AG04450 (cell line): ENCODE results near the gene BICD2. TPM values are rescaled to one million over a fixed set of nuclear protein-coding genes. Genes with fewer than 3 reads are reported as not detected.

ENCODE experiments used
- CTCF ChIA-PET: fragments of 300-600, 350-600 bp; formaldehyde crosslinking; extraction: SDS; loops from one replicate; lab custom pipeline; 2022; ENCODE audit warnings: antibody characterized with exemption, inconsistent platforms; lab: Charles Lee
- POLR2A ChIA-PET: fragments of 350-600 bp; formaldehyde crosslinking; extraction: SDS; loops from one replicate; lab custom pipeline; 2021; ENCODE audit warnings: antibody characterized with exemption, inconsistent platforms; lab: Yijun Ruan, JAX
- DNase-seq: peaks from one replicate; pipeline ENCODE4 v3.0.0-alpha.2; 2011; ENCODE audit warnings: low read depth, low spot score
- H3K27ac ChIP-seq: one replicate; pipeline ENCODE4 v1.5.1; 2012; ENCODE audit warnings: low read depth, low read length, control low read depth
- H3K27me3 ChIP-seq: one replicate; pipeline ENCODE4 v1.6.0; 2012; ENCODE audit warnings: low read length; ENCODE audit not compliant: control insufficient read depth, insufficient read depth
- H3K4me3 ChIP-seq: 2 replicates; pipeline ENCODE4 v1.5.1; 2011; ENCODE audit warnings: mild to moderate bottlenecking, low read depth, low read length, control low read depth
- H3K9me3 ChIP-seq: 2 replicates; pipeline ENCODE4 v1.5.1; 2012; ENCODE audit warnings: low read length; ENCODE audit not compliant: control insufficient read depth, insufficient read depth
- polyA plus RNA-seq: library from polyadenylated mRNA; depleted of rRNA; stranded (reverse); fragments of >200 nt; gene quantifications from 2 replicates; pipeline ENCODE4 v1.2.3, GENCODE V29; 2011
- TF ChIP-seq, protein P1 (sequence below): IDR thresholded peaks from 2 replicates; pipeline ENCODE4 v1.5.1; 2011; ENCODE audit warnings: low read depth, low read length, control low read depth, inconsistent platforms

BICD2 gene
- polyA plus RNA-seq, 1 experiment, result 11.2 TPM

DNA sequence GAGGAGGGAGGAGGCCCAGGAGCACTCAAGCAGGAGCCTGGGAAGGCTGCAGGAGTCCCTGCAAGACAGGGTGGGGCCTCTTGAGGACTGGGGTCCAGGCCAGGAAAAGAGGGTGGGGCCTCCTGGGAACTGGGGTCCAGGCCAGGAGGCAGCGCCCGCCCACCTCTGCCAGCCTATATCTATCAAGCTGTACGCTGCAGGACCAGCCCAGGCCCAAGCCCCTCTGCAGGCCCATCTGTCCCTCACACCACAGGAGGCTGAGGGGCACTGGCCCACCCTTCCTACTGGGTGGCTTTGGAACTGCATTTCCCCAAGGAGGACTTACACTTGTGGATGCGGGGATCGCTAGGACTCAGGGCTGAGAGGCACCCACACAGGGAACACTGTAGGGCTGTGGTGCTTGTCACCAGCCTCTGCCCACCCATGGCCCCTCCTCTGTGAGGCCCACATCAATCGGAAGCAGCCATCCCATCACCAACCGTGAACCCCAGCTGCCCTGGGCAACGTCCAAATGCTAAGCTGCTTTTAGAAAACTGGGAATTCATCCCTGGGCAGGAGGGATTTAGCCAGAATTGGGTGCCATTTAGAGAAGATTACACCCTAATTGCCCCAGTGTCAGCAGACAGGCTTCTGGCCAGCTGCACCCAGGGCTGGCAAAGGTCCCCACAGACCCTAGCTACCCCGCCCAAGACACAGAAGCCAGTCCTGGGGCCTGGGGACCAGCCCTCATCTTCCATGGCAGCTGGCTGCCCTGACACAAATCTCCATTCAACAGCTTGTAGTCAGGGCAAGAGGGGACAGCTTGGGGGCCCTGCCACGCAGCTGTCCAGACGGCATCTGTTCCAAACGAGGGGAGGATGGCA is 15.3 kb downstream of the BICD2 start:
- CTCF ChIA-PET, result interaction anchor here (1.1 kb wide), 1 partner anchor 16 kb away, joined by 4 read pairs; no protein-coding TSS in a partner anchor
- no peaks in the 10 kb centered on the region for H3K27me3 ChIP-seq
- H3K4me3 ChIP-seq, result no peak overlapping the region
- H3K27ac ChIP-seq, result no peak overlapping the region
- no peak for DNase-seq
- TF ChIP-seq, protein P1, sequence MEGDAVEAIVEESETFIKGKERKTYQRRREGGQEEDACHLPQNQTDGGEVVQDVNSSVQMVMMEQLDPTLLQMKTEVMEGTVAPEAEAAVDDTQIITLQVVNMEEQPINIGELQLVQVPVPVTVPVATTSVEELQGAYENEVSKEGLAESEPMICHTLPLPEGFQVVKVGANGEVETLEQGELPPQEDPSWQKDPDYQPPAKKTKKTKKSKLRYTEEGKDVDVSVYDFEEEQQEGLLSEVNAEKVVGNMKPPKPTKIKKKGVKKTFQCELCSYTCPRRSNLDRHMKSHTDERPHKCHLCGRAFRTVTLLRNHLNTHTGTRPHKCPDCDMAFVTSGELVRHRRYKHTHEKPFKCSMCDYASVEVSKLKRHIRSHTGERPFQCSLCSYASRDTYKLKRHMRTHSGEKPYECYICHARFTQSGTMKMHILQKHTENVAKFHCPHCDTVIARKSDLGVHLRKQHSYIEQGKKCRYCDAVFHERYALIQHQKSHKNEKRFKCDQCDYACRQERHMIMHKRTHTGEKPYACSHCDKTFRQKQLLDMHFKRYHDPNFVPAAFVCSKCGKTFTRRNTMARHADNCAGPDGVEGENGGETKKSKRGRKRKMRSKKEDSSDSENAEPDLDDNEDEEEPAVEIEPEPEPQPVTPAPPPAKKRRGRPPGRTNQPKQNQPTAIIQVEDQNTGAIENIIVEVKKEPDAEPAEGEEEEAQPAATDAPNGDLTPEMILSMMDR, result no peak
- POLR2A ChIA-PET, result no interaction called here
- no peaks in the 10 kb centered on the region; the same call in 1 of the 2 replicates for H3K9me3 ChIP-seq

DNA sequence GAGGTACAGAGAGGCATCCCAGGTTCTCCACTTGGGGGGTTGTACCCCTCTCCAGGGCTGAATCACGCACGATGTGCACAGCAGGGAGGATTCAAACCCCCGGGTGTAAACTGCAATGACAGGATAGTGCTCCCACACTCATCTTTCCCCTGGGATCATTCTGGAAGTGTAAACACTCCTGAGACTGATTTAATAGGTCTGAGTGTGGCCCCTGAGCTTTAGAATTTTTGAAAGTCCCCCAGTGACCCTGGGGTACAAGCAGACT is 16.5 kb downstream of the BICD2 start:
- H3K27me3 ChIP-seq, result no peaks in the 10 kb centered on the region
- DNase-seq, result no peak
- ChIA-PET CTCF (interaction anchor here (1.0 kb wide), 2 partner anchors 17 to 43 kb away, joined by 4 to 5 read pairs; partner anchors contain the start of gene BICD2), POLR2A (interaction anchor here (1.4 kb wide), 1 partner anchor 16 kb away, joined by 4 read pairs; the partner anchor contains the start of gene BICD2)
- H3K9me3 ChIP-seq, result no peaks in the 10 kb centered on the region; the same call in 1 of the 2 replicates
- H3K27ac ChIP-seq, result peak overlapping the region; percentile 65
- TF ChIP-seq, protein P1, result no peak
- no peak overlapping the region for H3K4me3 ChIP-seq

DNA sequence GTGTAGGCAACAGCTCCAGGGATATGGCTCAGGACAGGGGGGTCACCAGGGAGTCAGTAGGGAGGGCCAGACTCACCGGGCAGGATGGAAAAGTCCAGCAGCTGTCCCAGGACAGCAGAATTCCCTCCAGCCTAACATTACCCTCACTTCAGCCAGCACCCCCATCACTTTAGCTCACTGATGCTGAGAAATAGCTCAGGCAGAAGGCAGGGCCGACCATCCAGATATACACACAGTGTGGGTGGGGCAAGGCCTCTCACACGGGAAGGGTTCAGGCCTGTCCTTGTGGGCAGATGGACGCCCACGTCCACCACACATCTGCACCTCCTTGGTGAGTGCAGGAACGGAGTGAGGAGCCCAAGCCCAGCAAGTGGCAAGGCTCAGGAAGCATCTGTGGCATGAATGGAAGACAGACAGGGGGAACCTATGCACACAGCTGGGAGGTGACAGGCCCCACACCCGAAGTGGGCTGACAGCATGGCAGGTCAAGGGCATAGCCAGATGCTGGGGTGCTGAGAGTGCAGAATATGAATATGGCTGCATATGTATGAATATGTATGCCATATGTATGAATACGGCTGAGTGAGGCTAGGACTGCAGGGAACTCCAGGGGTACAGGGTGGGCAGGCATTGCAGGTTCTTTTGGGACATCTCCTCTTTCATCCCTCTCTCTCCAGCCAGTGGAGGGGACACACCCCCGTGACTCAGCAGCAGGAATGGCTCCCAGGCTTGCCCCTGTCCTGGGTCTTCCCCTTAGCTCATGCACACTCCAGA is 17.0 kb downstream of the BICD2 start:
- DNase-seq, result no peak

GRCh38 chr9:92746567-92747458 is 17.8 kb downstream of the BICD2 start:
- Histone ChIP-seq H3K9me3 (no peaks in the 10 kb centered on the region; the same call in 1 of the 2 replicates), H3K4me3 (no peak overlapping the region), H3K27me3 (no peaks in the 10 kb centered on the region), H3K27ac (peak overlapping the region; percentile 65)
- ChIA-PET POLR2A (interaction anchor here (0.6 to 1.4 kb wide), 3 partner anchors 13 to 44 kb away, joined by 3 to 8 read pairs (median 4); partner anchors contain the start of gene BICD2), CTCF (interaction anchor here (0.9 to 1.0 kb wide), 2 partner anchors 18 kb away, joined by 3 to 4 read pairs; partner anchors contain the start of gene BICD2)
- no peak for DNase-seq
- TF ChIP-seq, protein P1, result no peak

More for the DNA sequence above, 17.0 kb downstream of the BICD2 start:
- Histone ChIP-seq H3K4me3 (no peak overlapping the region), H3K27ac (peak overlapping the region; percentile 65), H3K9me3 (no peaks in the 10 kb centered on the region; the same call in 1 of the 2 replicates), H3K27me3 (no peaks in the 10 kb centered on the region)
- TF ChIP-seq, protein P1, result no peak
- ChIA-PET CTCF (interaction anchor here (1.0 kb wide), 2 partner anchors 17 to 43 kb away, joined by 4 to 5 read pairs; partner anchors contain the start of gene BICD2), POLR2A (interaction anchor here (1.1 to 1.4 kb wide), 2 partner anchors 13 to 16 kb away, joined by 3 to 4 read pairs; partner anchors contain the start of gene BICD2)
